Fibroblast of skin of left quadriceps (primary cell): ENCODE data around the gene MYO18A.

Experiments used
- DNase-seq, 2 experiments: peaks; one replicate each; pipeline ENCODE4 v3.0.0-alpha.2; 2013; ENCODE audit warnings: low read depth in 2 of 2

Gene MYO18A

DNA sequence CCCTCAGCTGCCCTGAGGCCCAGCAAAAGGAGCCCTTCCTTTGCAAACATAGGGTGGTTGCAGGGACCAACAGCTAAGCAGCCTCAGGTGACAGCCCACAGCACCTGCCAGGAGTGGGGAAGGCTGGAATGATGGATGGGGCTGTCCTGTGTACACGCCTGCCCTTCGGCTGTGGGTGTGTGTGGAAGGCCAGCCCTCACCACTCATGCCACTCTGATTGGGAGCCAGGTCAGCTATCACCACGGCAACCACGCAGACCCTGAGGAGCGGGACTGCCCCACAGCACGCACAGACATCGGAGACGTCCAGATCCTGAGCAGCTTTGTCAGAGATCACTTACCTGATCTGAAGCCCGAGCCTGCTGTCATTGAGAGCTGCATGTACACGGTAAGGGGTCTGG is 125.4 kb downstream of the MYO18A start:
- no peak for DNase-seq

DNA sequence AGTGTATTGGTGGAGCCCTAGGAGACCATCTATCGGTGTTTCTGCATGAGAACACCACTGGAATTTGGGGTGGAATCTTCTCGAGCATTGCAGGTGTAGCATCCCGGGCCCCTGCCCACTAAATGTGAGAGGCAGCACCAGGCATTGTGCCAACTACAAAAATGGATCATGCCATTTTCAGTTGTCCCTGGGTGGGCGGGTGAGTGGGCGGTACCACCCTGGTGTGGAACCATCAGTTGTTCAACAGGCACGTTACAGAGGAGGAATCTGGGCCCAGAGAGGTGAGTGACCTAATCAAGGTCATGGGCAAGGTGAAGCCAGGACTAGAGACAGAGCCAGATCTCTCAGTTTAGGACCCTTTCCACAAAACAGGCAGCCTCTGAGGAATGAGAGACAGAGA is 128.5 kb downstream of the MYO18A start:
- no peak for DNase-seq

DNA sequence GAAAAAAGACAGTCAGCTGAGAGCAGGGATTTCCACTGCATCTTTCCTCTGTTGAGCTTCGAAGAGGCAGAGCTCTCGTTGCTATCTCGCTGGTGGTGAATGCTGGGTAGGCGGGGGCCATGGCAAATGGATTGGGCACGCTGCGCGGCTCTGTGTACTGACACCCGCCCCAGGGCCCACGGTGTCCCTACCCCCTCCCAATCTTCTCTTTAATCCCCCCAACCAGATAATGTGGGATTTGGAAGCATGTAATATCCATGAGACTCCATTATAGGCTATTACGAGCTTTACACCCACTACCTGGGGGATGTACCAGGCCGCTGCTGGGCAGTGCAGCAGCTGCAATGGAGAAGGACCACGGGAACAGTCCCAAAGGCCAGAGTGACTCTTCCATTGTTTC is 129.0 kb downstream of the MYO18A start:
- no peak for DNase-seq

DNA sequence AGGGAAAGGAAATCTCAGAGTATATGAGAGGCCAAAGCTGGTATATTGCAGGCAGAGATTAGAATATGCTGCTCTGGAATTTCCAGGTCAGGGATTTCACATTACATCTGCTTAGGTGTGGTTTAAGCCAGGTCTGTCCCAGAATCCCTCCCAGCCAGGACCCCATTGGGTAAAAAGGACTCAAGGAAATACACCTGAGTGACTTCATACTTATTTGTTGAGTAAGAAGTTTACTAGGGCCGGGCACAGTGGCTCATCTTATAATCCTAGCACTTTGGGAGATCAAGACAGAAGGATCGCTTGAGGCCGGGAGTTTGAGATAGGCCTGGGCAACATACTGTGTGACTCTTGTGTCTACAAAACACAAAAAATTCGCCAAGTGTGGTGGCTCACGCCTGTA is 130.0 kb downstream of the MYO18A start:
- no peak for DNase-seq

DNA sequence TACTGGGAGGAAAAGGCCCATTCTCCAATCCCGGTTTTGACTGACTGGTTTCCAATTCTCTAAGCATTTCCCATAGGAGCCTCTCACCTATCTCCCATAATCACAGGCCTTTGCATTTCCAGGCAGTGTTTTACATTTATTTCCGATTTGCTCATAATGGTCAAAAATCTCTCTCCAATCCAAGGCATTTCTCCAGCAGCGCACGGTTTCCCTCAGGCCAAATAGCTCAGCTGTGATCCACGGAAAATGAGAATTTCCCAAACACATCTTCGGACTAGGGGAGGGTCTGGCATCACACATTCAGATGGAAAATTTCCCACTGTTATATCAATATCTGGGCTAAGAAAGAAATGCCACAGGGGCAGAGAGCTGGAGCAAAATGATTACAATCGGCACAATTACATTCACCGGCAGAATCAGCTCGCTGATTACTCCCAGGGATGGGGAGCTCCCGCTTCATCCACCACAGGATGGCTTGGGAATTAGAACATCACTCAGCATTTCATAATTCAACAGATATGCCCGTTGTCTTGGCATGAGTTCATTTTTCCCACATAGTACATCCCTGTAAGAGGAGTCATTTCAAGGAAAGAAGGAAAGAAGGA is 130.6 kb downstream of the MYO18A start:
- DNase-seq, result no peak

DNA sequence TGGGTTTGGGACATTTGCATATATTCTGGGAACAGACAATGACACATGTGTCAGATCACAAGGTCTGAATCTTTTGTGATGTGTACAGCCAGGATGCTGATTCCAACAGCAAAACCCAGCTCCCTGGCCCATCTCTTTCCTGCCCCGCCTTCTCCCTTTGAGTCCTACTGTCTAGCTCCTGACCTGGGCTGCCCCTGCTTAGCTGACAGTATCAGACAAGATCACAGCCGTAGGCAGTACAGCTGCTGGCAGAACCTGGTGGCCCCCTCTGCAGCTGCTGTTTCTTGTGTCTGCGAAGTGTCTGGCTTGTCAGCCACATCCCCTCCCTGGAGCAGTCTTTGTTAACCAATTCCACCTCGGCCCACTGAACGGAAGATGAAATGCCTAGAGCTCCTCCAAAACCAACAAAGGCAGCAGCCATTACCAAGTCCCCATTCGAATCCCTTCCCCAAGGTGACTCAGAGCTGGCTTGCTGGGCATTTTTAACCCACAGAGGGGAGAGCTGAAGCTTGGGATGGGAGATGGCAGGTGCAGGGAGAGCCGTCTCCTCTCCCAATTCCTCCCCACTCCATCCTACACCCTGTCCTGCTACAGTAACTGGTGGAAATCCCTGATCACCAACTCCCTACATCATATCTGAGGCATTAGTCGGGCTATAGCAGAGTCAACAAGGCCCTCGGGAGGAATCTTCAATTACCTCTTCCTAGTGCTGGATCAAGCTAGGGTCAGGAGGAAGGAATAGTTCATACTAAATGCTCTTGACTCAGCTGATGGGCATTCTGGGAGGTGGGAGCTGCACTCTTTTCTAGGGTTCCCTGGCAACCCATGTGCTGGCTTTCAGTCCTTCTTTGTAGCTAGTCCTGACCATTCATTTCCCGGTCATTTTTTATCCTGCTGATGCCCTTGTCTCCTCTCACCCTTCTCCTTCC is 131.5 kb downstream of the MYO18A start:
- DNase-seq, result no peak

DNA sequence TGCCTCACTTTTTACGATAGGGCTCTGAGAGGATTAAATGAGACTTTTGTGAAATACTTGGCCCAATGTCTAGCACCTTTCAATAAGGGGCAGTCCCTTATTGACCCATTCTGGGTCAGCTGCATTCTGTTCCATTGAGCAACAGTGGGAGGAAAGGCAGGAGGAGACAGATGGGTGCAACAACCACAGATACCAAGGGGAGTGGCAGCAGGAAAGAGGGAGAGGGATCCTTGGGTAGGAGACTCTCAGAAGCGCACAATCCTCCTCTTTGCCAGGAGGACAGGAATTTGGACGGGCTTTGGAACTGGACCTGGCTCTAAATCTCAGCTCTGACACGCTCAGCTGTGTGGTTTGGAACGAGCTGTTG is 133.7 kb downstream of the MYO18A start:
- DNase-seq, result no peak

DNA sequence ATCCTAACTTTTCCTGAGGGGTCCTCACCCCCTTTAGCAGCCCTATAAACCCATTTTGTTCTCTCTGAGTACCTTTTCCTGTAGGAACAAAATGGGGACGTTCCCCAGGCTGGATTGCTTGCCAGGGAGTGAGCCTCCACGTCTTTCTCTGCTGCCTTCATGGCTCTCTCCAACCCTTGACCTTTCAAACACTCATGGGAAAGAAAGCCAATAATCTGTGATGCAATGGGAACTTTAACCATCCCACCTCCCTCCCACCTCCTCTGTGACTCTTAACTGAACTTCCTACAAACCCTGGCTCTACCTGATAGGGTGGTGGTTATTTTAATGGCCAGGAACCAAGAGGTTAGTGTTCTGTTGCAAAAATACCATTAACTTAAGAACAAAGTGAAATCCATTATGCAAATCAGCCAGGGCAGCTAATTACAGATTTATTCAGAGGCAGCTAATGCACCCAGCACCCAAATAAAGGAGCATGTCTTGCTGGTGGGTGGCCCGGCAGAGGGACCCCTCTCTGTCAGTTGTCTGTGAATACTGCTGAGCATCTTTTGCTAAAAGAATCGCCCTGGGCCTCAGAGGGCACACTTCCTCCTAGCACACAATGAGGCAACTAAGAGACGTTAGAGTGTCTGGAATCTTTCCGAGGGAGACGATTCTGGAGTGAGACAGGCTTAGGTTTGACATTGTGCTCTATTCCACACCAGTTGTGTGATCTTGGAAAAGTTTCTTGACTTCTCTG is 134.3 kb downstream of the MYO18A start:
- no peak for DNase-seq

DNA sequence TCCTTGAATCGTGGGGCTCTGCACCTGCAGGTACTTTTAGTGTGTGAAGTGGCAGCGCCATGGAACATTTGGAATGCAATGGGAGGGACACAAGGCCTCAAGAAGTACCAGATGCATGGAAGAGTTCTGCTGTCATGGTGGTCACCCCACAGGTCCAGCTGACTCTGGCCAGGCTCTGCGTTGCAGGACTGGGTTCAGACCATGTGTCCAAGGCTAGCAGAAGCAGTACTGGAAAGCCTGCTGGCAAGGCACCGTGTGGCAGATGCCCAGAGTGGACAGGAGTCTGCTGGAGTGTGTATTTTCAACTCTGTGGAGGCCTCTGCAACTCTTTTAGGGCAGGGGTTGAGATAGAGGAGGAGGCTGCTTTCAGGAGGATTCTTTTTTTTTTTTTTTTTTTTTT is 135.2 kb downstream of the MYO18A start:
- no peak for DNase-seq

DNA sequence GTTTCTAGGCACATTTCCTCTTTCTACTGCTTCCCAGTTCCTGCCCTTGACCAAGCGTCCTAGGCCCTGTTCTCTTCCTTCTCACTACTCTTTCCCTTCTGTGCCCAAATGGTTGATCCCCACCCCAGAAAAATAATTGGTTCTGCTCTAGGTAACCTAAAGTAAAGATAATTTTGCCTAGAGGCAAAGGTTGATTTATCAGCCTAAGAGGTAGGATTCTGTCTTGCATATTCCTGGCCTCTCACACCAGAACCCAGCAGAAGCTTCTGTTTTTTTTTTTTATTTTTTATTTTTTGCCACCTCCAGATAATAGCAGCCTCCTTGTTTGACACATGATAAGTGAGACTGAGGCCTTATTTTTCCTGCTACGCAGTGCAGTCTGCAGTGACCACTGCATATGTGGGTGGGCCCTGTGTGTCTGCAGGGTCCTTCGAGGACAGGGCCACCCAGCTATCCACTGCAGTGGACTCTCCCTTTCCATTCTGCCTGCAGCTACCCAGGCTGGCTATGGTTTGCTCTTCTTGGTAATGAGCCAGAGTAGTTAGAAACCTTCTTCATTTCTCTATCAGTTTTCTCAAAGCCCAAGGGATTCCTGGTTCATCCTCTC is 136.6 kb downstream of the MYO18A start:
- DNase-seq, result no peak

DNA sequence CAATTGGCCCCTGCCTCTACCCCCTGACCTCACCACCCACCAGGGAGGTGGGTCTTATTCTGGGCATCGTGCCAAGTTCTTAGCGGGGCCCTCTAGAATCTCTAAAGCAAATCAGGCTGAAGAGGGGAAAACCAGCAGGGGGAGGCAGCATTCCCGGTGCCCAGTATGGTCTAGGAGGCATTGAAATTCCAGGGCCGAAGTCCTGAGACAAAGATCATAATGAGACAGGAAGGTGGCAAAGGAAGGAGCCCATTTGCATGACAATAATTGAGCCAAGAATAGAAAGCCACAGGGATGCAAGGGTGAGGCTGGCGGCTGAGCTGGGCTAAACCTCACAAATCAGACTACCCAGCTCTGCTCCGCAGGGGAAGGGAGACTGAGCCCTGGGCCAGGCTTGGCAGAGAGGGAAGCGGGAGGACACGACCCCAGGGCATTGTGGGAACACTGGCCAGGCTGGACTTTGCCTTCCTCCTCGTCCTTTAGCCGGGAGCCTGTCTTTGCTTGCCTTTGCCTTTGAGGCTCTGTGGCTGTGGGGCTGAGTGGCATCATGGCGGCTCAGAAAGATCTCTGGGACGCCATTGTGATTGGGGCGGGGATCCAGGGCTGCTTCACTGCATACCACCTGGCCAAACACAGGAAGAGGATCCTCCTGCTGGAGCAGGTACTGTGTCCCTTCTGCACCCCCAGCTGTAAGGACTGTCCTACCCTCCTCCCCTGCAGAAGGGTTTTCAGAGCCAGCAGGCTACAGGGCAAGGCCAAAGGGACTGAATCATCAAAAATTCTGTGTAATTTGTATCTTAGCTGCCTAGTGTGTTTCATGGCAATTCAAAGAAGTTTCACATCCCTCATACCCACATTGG is 137.3 kb downstream of the MYO18A start, which contains the start of gene PIPOX:
TSS of gene PIPOX (plus strand) at position 463 of the 860 bp plus-strand sequence. CDS start at position 548, 85 bp downstream.
- DNase-seq, result peak in 1 of 2 experiments; percentile 4

DNA sequence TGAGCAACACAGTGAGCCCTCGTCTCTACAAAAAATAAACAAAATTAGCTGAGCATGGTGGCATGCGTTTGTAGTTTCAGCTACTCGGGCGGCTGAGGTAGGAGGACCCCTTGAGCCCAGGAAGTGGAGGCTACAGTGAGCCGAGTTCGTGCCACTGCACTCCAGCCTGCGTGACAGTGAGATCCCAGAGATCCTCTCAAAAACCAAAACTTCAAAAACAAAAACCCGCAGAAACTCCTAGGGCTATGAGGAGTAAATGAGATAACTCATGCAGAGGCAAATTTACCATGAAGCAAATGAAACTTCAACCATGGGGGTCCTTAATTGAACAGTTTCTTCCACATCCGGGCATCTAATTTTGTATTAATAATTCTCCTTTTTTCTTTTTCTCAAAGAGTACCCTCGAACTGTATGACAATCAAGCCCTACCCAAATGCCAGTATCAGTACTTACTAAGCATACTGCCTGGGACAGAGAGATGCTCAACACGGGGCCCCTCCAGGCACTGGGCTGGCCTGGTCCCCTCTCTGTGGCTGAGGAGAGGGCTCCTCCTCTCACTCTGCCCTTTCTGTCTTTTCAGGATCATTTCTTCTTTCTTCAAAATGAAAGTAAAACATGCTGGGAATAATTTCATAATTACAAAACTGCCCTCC is 138.0 kb downstream of the MYO18A start:
- DNase-seq, result no peak

DNA sequence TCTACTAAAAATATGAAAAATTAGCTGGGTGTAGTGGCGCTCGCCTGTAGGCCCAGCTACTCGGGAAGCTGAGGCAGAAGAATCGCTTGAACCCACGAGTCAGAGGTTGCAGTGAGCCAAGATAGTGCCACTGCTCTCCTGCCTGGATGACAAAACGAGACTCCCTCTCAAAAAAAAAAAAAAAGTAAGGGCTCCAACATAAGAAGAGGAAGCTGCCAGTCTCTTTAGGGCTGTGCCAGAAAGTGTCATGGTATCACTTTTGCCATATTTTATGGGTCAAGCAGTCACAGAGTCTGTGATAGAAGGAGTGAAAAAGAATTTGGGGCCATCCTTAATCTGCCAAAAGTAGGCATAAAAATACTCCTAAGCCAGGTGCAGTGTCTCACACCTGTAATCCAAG is 138.6 kb downstream of the MYO18A start:
- DNase-seq, result no peak

DNA sequence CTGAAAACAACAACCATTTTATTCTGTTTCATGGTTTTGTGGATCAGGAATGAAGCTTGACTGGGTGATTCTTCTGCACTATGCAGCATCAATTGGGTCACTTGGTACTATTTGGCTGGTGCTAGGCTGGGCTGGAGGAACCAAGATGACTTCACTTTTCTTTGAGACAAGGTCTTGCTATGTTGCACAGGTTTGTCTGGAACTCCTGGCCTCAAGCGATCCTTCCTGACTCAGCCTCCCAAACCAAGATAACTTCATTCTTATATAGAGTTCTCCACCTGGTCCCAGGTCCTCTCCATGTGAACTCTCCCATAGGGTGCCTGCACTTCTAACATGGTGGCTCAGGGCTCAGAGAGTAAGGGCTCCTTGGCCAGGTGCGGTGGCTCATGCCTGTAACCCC is 139.1 kb downstream of the MYO18A start:
- DNase-seq, result no peak

DNA sequence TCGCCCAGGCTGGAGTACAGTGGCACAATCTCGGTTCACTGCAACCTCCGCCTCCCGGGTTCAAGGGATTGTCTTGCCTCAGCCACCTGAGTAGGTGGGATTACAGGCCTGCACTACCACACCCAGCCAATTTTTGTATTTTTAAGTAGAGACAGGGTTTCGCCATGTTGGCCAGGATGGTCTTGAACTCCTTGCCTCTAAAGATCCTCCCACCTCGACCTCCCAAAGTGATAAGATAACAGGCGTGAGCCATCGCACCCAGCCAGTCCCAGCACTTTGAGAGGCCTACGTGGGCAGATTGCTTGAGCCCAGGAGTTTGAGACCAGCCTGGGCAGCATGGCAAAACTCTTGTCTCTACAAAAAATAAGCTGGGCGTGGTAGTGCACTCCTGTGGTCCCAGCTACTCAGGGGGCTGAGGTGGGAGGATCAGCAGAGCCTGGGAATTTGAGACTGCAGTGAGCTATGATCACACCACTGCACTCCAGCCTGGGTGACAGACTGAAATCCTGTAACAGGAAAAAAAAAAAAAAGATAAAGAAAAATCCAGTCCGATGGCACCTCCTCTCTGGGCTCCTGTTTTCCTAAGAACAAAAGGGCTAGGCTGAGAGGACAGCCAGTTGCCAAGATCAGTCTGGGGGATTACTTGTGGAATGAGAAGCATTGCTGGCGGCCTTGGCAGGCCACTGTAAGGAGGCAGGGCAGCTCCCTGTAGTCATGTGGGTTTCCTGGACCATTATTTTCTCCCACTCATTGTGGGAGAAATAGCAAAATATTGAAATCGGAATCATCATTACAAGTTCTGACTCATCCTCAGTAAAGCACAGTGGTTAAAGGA is 140.2 kb downstream of the MYO18A start:
- DNase-seq, result peak; percentile 68 to 70

DNA sequence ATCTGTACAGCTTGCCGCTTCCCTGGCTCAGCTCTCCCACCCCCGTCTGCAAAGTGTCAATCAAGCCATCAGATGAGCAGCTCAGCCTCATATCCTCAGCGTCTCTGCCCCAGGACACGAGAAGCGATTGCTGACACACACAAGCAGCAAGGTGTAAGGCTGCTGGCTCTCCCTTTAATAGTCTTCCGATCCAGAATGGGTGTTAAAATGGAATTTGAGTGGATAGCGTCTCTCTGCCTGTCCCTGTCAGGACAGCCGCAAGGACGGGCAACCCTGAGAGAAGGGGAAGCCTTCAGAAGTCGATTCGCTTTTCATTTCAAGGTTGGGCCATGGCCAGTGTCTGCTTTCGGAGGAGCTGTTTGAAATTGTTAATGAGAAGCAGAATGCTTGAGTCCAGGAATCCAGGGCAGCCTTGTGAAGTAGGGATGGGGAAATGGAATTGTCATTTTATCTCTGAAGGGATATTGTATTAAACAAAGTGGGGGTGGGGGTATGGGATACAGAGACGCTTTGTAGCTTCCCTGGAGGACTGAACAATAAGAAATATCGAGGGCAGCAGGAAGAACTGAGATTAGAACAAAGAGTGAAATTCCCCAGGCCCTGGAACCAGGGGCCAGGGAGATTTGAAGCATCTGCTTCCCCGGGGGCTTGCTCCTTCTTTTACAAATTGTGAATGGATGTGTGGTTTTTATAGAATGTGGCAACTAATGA is 142.0 kb downstream of the MYO18A start:
- DNase-seq, result no peak

DNA sequence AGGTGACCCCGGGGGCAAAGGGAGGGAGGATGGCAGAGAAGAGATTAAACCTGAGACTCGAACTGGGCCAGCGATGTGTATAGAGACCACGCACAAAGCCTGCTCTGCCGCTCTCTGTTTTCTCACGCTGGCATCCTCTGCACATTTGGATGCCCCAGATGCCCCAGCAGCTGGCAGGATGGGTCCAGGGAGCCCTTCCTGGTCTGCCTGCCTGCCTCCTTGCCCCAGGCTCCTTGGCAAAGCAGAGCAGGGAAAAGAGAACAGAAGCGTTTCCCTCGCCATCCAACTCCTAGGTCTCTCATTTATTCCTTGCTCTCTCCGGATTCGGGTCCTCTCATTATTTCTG is 142.5 kb downstream of the MYO18A start:
- DNase-seq, result no peak

DNA sequence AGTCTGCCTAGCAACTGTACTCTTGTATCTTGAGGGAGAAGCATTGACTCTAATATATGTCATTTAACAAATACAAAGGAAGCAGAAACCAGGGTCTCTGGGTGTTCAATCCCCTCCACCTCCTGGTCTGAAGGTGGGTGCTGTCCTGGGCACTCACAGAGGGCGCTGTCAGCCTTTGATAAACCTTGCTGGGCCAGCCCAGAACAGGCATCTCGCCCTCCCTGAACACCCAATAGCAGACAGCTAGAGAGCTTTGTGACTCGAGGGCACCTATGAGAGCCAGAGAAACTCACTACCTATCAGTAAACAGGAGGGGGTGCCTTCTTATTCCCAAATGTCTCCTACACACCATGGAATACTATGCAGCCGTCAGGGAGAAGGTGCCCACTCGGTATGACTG is 143.6 kb downstream of the MYO18A start:
- no peak for DNase-seq

DNA sequence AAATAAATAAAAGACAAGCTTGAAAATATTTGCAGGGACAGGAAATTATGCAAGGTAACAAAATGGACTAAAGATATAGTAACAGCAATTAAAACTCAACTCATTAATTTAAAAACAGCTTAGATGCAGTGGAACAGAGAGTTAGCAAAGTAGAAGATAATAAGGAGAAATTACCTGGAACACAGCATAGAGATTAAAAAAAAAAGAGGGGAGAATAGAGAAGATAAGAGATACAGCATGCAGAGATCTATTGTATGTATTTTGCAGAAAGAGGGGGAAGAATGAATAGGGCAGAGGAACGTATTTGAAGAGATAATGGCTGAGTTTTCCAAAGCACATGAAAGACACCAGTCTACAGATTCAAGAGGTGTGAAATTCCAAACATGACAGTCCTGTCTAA is 145.7 kb downstream of the MYO18A start:
- DNase-seq, result no peak
